DND-41 (cell line): ENCODE results near the gene OR52K1.

ENCODE experiments used
- EZH2 ChIP-seq: IDR thresholded peaks from 3 replicates; pipeline ENCODE4 v1.6.1; 2012; ENCODE audit warnings: borderline replicate concordance, low read depth, mild to moderate bottlenecking, moderate library complexity, low read length, inconsistent platforms; ENCODE audit not compliant: severe bottlenecking
- TF ChIP-seq, protein P1 (sequence below): IDR thresholded peaks from 2 replicates; pipeline ENCODE4 v1.5.1; 2012; ENCODE audit warnings: borderline replicate concordance, low read length, moderate library complexity, mild to moderate bottlenecking; ENCODE audit not compliant: poor library complexity, severe bottlenecking; ENCODE audit errors: extremely low read depth

GRCh38 chr11:4522339-4522738 is 39.9 kb downstream of the OR52K1 start:
- TF ChIP-seq, protein P1, sequence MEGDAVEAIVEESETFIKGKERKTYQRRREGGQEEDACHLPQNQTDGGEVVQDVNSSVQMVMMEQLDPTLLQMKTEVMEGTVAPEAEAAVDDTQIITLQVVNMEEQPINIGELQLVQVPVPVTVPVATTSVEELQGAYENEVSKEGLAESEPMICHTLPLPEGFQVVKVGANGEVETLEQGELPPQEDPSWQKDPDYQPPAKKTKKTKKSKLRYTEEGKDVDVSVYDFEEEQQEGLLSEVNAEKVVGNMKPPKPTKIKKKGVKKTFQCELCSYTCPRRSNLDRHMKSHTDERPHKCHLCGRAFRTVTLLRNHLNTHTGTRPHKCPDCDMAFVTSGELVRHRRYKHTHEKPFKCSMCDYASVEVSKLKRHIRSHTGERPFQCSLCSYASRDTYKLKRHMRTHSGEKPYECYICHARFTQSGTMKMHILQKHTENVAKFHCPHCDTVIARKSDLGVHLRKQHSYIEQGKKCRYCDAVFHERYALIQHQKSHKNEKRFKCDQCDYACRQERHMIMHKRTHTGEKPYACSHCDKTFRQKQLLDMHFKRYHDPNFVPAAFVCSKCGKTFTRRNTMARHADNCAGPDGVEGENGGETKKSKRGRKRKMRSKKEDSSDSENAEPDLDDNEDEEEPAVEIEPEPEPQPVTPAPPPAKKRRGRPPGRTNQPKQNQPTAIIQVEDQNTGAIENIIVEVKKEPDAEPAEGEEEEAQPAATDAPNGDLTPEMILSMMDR, result no peak
- TF ChIP-seq EZH2, result no peak
